HG03280 (cell line): Measurements from ENCODE around the gene PROM2.
"Not testable (repeated sequence)": the region's sequence is repeated elsewhere in the genome, so short reads cannot be mapped to it uniquely, and the experiment has no call there.

ENCODE experiments used
- ATAC-seq: cut with Tn5 transposase; IDR thresholded peaks from one replicate; pipeline ENCODE4 v1.9.1; 2021; ENCODE audit warnings: mild to moderate bottlenecking, moderate library complexity; ENCODE audit not compliant: unreplicated experiment

Gene PROM2, protein sequence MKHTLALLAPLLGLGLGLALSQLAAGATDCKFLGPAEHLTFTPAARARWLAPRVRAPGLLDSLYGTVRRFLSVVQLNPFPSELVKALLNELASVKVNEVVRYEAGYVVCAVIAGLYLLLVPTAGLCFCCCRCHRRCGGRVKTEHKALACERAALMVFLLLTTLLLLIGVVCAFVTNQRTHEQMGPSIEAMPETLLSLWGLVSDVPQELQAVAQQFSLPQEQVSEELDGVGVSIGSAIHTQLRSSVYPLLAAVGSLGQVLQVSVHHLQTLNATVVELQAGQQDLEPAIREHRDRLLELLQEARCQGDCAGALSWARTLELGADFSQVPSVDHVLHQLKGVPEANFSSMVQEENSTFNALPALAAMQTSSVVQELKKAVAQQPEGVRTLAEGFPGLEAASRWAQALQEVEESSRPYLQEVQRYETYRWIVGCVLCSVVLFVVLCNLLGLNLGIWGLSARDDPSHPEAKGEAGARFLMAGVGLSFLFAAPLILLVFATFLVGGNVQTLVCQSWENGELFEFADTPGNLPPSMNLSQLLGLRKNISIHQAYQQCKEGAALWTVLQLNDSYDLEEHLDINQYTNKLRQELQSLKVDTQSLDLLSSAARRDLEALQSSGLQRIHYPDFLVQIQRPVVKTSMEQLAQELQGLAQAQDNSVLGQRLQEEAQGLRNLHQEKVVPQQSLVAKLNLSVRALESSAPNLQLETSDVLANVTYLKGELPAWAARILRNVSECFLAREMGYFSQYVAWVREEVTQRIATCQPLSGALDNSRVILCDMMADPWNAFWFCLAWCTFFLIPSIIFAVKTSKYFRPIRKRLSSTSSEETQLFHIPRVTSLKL

DNA sequence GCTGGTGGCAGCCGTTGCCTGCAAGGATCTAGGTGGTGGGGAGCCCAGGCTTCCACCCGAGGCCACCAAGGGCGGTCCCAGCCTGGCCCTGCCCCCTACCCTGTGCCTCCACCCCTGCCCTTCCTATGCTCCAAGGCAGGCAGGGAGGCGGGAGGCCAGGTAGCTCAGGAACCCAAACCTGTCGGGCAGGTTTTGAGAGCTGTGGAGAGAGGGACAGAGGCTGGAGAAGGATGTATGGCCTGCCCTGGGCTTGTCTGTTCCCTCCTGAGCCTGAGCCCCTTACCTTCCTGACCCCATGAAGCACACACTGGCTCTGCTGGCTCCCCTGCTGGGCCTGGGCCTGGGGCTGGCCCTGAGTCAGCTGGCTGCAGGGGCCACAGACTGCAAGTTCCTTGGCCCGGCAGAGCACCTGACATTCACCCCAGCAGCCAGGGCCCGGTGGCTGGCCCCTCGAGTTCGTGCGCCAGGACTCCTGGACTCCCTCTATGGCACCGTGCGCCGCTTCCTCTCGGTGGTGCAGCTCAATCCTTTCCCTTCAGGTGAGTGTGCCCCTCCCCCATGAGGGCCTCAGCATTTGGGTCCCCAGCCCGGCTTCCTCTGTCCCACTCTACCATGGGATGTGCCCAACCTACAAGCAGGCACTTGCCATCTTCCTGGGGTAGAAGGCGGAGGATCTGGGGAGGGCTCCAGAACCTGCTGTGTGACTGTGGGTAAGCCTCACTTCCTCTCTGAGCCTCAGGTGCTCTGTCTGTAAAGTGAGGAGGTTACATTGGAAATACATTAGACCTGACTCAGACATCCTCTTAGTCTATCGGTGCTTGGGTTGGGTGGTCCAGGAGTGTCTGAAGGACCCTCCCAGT is at the start of gene PROM2:
Gene PROM2 (plus strand): TSS at position 159 of the 860 bp plus-strand sequence. CDS start 137 bp downstream, at position 296.
- no peak for ATAC-seq

DNA sequence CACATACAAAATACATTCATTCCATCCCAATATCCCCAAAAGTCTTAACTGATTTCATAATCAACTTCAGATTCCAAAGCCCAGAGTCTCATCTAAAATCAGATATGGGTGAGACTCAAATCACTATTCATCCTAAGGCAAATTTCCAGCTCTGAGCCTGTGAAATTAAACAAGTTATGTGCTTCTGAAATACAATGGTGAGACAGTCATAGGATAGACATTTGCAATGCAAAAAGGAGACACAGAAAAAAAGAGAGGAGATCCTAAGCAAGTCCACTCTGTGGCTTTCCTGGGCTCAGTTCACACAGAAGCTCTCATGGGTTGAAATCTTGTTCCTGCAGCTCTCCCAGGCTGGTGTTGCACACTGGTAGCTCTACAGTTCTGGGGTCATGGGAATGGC is 48.6 kb upstream of the PROM2 start:
- no peak for ATAC-seq

DNA sequence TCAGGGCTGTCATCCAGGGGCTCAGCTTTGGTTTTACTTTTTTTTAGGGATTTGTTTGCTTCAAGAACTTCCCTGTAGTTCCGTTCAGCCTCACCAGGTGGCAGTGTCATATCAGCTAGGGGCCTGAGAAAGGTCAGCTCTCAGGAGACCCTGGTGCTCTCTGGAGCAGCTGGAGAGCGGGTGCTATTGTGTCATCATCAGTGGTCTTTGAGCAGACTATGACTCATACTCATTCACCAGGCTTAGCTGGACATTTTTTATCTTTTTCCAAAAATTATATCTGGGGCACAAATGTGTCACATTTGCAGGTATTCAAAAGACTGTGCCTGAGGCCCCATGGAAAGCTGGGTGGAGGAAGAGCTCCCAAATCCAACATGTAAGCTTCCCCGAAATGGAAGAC is 42.5 kb upstream of the PROM2 start:
- no peak for ATAC-seq

DNA sequence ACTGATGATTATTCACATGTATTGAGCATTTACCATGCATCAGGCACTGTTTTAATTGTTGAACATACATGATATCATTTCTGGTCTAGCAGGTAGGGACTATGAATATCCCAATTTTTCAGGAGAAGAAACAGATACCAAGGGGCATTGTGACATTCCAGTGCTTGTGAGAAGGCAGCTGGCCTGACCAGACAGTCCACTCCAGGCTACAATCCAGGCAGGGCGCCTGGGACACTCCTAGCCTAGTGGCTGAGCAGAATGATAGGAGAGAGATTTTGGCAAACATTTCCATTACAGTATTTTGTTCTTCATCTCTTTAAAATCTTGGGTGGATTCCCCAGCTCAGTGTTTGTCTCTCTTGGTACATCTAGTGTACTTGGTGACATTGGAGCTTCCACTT is 42.0 kb upstream of the PROM2 start:
- no peak for ATAC-seq

DNA sequence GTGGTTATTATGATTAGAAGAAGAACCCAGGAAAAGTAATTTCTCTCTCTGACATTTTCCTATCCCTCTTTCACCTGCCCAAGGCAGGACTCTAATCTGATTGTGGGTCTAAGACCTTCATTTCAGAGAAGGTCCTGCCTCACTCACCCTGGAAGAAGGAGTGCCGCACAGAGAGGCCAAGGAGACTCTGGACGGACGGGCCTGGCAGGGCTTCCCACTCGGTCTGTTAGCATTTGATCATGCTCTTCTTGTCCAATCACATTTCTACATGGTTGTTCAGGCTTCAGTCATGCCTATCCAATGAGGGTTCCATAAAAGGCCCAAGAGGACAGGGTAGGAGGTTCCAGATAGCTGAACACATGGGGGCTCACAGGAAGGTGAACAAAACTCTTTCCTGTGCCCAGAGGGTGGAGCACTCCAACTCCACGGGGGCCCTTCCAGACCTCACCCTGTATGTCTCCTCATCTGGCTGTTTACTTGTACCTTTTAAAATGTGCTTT is 39.9 kb upstream of the PROM2 start:
- ATAC-seq, result no peak

DNA sequence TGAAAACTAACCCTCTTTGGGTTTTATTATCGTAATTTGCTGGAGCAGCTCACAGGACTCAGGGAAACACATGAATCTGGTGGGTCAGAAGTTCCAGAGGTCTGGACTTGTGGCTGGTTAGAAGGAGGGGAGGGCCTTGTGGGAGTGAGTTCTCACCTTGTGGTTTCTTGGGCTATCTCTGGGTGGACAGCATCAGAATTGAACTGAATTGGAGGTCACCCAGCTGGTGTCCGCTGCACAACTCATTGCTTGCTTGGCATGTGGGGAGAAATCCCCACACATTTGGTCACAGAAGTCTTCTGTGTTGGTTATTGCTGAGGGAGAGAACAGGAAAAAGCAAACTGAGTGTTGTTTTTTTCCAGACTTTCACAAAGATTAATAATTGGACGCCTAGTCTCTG is 39.4 kb upstream of the PROM2 start:
- ATAC-seq, result no peak

DNA sequence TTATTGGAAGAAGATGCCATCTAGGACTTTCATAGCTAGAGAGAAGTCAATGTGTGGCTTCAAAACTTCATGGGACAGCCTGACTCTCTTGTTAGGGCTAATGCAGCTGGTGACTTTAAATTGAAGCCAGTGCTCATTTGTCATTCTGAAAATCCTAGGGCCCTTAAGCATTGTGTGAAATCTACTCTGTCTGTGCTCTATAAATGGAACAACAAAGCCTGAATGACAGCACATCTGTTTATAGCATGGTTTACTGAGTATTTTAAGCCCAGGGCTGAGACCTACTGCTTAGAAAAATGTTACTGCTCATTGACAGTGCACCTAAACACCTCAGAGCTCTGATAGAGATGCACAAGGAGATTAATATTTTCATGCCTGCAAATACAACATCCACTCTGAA is 36.1 kb upstream of the PROM2 start:
- ATAC-seq, result no peak

DNA sequence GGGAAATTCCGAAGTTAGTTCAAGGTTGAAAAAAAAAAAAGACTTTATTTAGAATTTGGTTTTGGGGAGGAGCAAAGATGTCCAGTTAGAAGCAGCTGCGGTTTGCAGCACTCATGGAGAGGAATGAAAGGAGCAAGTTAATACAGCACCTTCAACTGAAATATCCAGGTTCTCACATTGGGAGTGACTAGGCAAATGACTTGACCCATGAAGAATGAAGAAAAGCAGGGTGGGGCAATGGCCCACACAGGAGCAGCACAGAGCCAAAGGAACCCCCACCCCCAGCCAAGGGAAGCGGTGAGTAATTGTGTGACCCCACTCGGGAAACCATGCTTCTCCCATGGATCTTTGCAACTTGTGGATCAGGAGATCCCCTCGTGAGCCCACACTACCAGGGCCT is 34.2 kb upstream of the PROM2 start:
- no peak for ATAC-seq

DNA sequence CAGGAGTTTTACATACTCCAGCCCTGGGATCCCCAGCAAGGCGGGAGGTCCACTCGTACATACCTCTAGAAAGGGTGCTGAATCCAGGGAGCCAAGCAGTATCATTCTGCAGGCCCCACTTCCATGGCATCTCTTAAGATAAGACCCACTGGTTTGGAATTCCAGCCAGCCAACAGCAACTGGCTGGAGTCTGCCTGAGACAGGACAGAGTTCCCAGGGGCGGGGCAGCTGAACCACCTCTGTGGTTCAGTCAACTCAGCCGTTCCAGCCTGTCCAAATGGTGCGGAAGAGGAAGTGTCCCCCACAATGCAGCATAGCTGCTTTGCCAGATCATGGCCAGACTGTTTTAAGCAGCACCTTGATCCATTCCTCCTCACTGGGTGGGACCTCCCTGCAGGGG is 33.7 kb upstream of the PROM2 start:
- ATAC-seq, result no peak

DNA sequence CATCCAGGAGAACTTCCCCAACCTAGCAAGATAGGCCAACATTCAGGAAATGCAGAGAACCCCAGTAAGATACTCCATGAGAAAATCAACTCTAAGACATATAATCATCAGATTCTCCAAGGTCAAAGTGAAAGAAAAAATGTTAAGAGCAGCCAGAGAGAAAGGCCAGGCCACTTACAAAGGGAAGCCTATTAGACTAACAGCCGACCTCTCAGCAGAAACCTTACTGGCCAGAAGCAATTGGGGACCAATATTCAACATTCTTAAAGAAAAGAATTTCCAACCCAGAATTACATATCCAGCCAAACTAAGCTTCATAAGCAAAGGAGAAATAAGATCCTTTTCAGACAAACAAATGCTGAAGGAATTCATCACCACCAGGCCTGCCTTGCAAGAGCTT is 32.2 kb upstream of the PROM2 start:
- ATAC-seq, result not testable (repeated sequence)

DNA sequence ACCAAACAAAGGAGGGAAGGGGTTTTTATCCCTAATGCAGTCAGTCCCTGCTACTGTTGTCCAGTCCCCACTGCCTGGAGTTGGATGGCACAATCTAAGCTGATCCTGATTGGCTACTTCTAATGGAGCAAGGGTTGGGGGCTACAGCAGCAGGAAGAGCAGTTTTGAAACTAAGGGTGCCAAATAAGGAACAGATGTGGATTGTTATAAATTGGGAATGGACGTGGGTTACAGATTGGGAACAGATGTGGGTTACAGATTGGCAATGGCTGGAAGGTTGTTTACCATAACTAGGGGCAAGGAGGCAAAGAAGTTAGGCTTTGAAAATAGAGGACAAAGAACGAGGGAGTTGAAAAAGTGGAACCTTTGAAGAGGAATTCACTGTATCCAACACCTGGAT is 16.0 kb upstream of the PROM2 start:
- ATAC-seq, result no peak

DNA sequence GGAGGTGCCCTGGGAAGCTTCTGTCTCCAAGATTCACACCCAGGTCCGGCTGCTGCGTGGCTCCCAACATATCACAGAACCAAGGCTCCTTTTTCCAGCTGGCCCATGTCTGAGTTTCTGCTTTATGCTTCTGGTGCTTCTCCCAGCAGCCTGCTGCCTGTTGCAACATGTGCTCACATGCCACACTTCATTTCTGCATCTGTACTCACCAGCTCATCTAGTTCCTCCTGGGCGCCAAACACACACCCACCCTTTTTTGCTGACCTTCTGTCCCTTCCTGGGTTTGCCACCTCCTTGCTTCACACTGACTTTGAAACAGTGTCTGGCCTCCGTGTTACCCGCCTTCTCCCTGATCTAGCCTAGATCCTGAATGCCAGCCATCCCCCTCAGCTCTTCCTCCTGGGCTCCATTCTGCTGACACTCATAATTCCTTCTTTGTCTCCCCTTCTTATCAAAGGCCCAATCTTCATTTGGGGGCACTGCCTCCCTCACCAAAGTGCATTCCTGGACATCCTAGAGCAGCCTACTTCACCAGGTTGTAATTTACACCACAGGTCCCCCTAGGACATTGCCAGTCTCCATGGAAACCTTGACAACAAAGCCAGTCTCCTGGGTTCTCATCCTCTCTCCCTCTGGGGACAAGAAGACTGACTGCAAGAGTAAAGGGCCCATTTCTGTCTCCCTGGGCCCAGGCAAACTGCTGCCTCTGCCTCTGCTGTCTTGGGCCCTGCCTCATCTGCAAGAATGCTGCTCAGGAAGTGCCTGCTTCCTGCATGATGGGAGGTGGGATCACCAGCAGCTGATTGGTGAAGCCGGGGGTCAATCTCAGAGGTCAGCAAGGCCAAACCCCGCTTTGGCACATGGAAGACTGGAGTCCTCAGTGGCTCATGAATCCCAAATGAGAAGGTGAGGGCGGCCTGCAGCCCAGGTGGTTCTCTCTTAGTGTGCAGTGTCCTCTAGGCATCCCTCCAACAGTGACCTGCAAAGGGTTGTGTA is 13.9 kb upstream of the PROM2 start:
- no peak for ATAC-seq

DNA sequence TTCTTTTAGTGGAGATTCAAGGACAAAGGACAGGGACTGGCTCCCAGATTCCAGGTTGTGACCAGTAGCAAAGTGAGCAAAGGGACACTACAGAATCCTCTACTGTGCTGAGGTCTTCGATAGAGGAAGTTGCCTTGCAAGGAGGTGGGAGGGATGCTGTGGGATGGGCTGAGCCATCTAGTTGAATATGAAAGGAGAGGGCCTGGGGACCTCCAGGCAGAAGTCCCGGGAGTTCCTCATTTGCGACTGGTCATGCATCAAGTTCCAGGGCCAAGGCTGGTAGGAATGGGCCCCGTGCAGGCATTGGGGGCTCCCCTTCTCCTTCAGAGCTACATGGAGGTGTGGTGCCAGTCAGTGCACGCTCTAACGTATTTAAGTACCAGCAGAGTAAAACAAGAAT is 12.6 kb upstream of the PROM2 start:
- no peak for ATAC-seq

DNA sequence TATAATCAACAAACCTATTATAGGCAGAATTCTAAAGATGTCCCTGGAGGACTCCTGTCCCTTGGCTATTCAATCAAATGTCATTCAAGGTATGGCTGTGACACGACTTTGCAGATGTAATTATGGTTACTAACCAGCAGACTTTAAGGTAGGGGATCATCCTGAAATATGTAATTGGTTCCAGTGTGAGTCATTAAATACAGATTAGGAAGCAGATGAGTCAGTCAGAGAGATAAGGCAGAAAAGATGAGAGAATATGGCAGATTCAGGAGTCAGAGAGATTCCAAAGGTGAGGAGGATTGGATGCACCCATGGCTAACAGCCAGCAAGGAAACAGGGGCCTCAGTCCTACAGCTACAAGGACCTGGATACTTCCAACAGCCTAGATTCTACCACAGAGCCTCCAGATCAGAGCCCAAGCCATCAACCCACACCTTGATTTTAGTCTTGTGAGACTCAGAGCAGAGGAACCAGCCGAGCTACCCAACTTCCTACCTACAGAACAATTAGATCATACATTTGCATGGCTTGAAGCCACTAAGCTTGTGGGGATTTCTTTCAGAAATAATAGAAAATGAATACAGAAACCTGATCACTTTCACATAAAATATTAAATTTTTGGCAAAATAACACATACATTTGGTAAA is 11.2 kb upstream of the PROM2 start:
- ATAC-seq, result no peak

DNA sequence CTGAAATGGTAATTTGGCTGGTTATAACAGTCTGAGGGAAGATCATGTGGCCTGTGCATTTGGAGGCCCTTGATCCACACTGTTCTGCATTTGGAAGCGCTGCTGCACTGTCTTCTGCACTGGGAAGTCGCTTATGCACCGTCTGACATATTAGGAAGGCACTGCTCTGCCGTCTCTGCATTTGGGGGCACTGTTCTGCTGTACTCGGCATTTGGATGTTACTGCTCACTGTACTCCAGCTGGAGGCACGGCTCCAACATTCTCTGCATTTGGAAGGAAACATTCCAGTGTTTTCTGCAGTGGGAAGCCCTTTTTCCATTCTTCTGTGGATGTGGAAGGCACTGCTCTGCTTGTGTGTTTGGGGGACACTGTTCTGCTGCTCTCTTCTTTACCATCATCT is 9.6 kb upstream of the PROM2 start:
- ATAC-seq, result no peak

DNA sequence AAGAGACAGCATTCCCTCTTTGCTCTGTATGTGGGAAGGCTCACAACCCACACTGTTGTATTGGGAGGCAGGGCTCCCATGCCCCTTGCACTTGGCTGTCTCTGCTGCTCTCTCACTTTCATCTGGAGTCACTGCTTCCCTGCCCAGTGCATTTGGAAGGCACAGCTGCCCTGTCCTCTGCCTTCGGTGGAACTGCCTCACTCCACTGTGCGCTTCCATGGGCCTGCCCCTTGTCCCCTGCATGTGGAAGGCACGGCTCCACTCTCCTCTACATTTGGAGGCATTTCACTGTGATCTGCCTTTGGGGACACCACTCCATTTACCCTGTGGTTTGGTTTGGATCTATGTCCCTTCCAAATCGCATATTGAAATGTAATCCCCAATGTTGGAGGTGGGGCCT is 9.1 kb upstream of the PROM2 start:
- ATAC-seq, result no peak

DNA sequence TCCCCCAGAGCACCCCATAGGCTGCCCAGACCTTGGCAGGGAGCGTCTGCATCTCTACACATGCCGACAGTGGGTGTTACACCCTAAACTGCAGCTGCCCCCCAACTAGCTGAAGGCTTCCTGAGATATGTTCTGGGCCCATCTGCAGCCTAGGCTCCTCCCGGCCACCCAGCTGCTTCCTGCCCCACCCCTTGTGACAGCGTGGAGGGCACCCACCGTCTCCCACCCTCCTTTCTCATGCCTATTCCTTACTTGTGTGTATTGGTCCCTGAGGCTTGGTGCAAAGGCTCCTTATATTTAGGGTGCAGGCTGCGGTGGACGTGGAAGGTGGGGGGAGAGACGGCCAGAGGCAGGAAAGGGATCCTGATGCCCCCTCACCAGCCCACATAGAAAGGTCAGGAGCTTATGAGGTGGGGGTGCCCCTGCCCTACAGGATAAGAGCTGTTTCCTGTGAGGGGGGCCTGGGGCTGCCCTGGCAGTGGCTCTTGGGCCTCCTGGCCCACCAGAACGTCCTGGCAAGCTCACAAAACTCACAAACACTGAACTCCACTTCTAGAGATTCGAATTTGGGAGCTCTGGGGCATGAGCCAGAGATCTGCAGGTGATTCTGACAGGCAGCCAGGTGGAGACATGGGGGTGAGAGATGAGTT is 7.3 kb upstream of the PROM2 start:
- no peak for ATAC-seq

DNA sequence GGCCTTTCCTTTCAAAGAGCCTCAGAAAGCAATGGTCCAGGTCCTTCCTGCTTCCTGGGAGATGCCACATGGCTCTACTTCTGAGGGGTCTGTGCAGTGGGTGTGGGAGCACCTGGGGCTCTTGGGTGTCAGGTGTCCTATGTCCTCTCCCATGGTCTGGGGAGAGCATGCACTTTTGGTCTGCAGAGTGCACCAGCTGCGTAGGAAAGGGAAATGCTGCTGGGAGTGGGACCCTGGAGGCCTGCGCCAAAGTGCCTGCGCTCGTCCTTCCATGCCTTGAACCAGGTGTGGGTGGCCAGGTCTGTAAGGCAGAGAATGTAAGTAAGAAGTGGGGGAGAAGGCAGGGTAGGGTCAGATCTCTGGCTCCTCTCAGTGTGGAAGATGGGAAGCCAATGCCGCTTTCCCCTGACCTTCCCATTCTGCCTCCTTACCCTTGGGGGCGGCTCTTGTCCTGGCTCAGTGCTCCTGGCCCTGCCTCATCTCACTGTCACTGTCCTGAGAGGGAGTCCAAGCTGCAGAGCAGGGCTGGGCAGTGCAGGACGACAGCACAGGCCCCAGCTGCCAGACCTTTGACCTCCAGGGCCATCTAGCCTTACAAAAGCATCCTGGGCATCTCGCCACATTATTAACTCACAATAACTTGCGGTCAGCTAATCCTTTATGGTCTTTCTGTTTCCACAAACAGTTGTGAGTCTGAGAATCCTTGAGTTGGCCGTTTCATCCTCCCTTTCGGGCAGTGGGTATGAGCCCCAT is 6.6 kb upstream of the PROM2 start:
- no peak for ATAC-seq
